Colon (tissue), 2 donors: ENCODE measurements around the gene UTRN.

Experiments used
- FAIRE-seq: peaks from 2 replicates; lab custom pipeline; 2012; peaks lifted over from hg19 to GRCh38; lab: Jason Lieb, UNC
- donor health status: control.
- donor health status: control.

The UTRN gene

GRCh38 chr6:144314003-144314485 lies 28.9 kb downstream of the UTRN start:
- FAIRE-seq = no peak

DNA sequence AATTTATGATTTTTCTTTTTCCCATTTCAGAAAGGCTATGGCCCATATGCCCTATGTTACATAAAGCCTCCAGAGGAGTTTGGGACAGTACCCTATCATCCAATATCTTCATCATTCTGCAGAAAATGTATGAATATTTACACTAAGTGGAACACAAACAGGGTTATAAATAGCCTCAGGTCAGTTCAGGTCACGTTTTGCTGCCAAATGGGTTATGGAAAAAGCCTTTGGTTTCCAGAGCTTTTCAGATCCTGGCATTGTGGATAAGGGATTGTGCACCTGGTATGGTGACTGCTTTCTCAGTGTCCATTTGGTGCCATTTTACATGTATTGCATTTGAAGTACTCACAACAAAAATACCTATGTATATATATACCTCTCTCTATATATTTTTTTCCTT lies 29.4 kb downstream of the UTRN start:
- no peak for FAIRE-seq

GRCh38 chr6:144315226-144315980 lies 30.3 kb downstream of the UTRN start:
- no peak for FAIRE-seq

DNA sequence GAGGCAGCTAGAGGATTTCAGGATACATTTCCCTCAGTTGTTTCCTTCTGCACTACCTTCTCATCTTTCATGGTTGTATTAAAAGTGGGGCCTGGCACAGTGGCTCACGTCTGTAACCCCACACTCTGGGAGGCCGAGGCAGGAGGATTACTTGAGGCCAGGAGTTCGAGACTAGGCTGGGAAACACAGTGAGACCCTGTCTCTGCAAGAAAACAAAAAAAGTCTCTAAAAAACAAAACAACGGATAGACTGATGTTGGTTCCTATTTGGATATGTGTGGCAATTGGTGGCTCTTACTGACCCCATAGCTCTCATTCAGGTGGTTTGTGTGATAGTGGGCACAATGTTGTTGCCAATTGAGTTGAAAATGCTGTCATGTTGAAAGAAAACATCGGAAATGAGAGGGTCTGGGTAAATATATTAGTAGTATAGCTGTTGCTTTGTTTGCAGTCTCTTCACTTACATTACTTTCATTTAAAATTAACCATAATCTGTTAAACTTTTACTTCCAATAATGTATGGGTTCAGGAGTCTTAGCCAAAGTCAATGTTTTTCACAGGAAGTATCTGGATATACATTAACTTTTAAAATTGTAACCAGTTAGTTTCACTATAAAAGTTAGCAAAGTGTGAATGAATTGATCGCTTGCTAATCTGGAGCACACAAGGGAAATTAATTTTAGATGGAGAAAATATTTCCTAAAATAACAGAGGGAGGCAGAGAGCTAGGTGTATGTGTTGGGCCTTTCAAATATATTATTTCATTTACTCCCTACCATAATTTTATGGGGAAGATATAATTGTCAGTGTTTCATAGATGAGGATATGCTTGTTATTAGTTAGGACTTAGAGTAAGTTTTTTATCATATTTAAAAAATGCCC lies 31.1 kb downstream of the UTRN start:
- FAIRE-seq = no peak

DNA sequence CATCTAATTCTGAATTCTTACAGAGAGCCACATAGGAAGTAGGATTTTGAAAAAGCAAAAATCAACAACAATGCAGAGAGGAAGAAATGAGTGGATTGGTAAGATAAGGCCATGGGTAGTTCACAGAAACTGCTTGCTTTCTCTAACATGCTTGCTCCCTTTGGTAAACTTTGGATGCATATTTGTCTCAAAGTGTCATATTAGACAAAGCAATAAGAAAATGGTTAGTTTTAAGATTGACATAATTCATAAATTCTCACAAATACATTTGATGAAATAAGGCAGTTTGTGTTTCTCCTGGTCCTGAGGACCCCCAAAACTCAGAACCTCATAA lies 31.7 kb downstream of the UTRN start:
- FAIRE-seq = no peak

- no peak for FAIRE-seq
Measured at GRCh38 chr6:144317736-144318135, 32.6 kb downstream of the UTRN start.

- no peak for FAIRE-seq
Measured at GRCh38 chr6:144319211-144319610, 34.1 kb downstream of the UTRN start.

DNA sequence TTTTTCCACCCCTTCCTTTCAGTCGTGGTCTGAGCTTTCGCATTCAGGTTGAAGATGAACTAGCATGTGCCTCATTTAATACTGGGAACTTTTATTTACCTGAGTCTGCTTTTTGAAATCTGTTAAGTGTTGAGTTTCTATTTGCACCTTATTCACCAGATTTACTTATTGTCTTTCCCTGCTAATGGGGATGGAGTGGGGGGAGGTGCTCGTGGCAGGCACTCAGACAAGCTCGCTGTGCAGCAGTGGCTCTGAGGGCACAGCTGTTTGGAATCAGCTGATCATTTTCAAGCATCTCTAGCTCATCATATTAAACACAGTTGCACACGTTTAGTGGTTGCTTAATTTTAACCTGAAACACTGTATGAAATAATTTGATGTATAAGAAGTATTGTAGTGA lies 35.6 kb downstream of the UTRN start:
- no peak for FAIRE-seq

DNA sequence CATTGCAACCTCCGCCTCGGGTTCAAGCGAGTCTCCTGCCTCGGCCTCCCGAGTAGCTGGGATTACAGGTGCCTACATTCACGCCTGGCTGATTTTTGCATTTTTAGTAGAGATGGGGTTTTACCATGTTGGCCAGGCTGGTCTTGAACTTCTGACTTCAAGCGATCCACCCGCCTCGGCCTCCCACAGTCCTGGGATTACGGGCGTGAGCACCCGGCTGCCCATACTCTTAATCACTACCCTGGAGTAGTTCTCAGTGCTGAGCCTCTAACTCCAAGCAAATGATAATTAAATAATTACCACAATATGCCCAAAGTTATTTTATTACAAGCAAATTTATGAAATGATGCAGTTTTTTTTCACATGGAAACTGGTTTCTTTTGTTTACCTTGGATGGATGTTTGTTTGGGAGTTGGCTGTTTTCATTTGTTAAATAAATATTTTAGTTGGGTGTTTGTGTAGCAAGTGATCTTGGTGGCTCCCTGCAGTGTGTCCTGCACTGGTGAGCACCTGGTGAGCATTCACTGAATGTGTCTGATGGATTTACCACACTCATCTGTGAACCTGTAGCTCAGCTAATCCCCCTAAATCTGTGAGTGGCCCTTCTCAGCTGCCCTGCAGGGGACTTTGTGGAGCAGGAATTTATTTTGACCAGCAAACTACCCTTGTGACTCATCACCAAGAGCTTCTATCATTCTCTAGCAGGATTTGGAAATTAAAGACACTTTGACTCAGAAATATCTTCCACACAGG lies 36.9 kb downstream of the UTRN start:
- no peak for FAIRE-seq

DNA sequence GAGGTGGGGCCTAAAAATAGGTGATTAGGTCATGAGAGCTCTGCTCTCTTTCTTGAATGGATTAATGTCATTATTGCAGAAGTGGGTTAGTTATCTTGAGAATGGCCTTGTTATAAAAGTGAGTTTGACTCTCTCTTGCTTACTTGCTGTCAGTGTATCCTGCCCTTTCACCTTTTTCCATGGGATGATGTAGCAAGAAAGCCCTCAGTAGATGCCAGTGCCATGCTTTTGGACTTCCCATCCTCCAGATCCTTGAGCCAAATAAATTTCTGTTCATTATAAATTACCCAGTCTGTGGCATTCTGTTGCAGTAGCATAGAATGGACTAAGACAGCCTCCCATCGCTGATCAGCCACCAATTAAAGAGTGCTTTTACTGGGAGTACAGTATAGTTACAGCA lies 40.1 kb downstream of the UTRN start:
- no peak for FAIRE-seq

GRCh38 chr6:144326393-144326792 lies 41.3 kb downstream of the UTRN start:
- no peak for FAIRE-seq

DNA sequence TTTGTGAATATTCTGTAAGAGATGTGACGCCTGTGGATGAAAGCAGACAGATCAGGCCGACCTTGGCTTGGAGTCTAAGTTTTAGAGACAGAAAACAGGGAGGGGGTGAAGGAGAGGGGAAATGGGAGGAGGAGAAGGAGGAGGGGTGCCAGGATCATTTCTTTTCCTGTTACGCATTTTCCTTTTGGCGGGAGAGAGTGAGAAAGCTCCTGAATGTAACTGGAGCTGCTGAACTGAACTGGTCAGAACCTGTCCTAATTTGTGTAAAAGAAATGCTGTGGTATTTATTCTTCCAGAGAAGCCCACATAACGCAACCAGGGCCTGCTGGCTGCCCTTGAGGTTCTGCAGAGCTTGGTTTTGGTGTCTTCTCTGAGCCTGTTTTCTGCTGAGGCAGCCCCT lies 41.9 kb downstream of the UTRN start:
- FAIRE-seq = no peak

GRCh38 chr6:144330017-144330987 lies 45.2 kb downstream of the UTRN start:
- FAIRE-seq = no peak

DNA sequence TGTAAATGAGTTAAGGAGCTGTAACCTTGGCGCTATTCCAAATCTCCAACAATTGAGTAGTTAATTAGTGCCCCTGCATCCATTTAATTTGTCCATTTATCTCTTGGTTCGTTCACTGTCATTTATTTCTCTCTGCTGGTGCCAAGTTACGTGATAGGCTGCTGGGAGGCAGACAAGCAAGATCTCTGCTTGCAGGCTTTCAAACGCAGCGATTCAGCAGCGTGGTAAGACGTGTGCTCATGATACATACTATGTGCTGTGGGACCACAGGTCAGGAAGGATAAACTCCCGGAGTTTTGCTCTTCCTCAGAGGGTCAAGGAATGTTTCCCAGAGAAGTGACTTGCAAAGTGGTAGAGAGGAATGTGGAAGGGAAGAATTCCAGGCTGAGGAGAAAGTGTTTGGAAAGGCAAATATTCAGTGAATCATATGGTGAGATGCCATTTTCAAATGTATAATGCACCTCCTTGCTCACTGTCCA lies 46.4 kb downstream of the UTRN start:
- FAIRE-seq = no peak

GRCh38 chr6:144332177-144332576 lies 47.0 kb downstream of the UTRN start:
- FAIRE-seq = no peak

- FAIRE-seq = no peak
Measured at GRCh38 chr6:144334150-144334708, 49.1 kb downstream of the UTRN start.
